WTC11 (cell line): ENCODE data around the gene SMAD5. TPM values are rescaled to one million over a fixed set of nuclear protein-coding genes. Genes with fewer than 3 reads are reported as not detected.

Experiments used
- ATAC-seq: fragments of 200-7000 bp; cut with Tn5 transposase; 2 replicates; pipeline ENCODE4 v1.10.0; 2021; ENCODE audit warnings: mild to moderate bottlenecking, moderate library complexity
- CTCF ChIA-PET: fragments of 300-600 bp; sonication (Branson Sonifier 250); formaldehyde crosslinking; loops from one replicate; lab custom pipeline; 2021; ENCODE audit warnings: antibody characterized with exemption; lab: Charles Lee
- POLR2A ChIA-PET: fragments of 350-600 bp; sonication (Branson Sonifier 250); formaldehyde crosslinking; loops from one replicate; lab custom pipeline; 2021; ENCODE audit warnings: antibody characterized with exemption; lab: Charles Lee
- DNase-seq: peaks from one replicate; pipeline ENCODE4 v3.0.0; 2021; ENCODE audit warnings: low spot score
- H3K27ac Mint-ChIP-seq: 2 replicates; pipeline ENCODE4 v1.8.0; 2021; ENCODE audit warnings: mixed read lengths
- H3K27me3 Mint-ChIP-seq: 2 replicates; pipeline ENCODE4 v1.8.0; 2021; ENCODE audit warnings: low read depth, mild to moderate bottlenecking, moderate library complexity, mixed read lengths
- H3K36me3 Mint-ChIP-seq: 2 replicates; pipeline ENCODE4 v1.8.0; 2021; ENCODE audit warnings: mixed read lengths
- H3K4me1 Mint-ChIP-seq: 2 replicates; pipeline ENCODE4 v1.8.0; 2022; ENCODE audit warnings: mixed read lengths
- H3K4me3 Mint-ChIP-seq: 2 replicates; pipeline ENCODE4 v1.8.0; 2021; ENCODE audit warnings: mild to moderate bottlenecking, moderate library complexity, mixed read lengths
- H3K9me3 Mint-ChIP-seq: 2 replicates; pipeline ENCODE4 v1.8.0; 2021; ENCODE audit warnings: mixed read lengths
- HMGA2 ChIP-seq: fragments of 250-450 bp; sonication (Bioruptor Pico); IDR thresholded peaks from 2 replicates; pipeline ENCODE4 v1.4.0; 2021; ENCODE audit warnings: mild to moderate bottlenecking, moderate library complexity
- IRF2 ChIP-seq: sonication (generic); formaldehyde crosslinking; IDR thresholded peaks from 2 replicates; pipeline ENCODE4 v1.8.0; 2022; ENCODE audit warnings: low read depth, missing genetic modification reagents, borderline replicate concordance
- JAZF1 ChIP-seq: fragments of 250-450 bp; sonication (Bioruptor Pico); IDR thresholded peaks from 2 replicates; pipeline ENCODE4 v1.9.0; 2021; ENCODE audit warnings: moderate library complexity, mild to moderate bottlenecking, inconsistent platforms
- NFYB ChIP-seq: sonication (generic); formaldehyde crosslinking; conservative IDR thresholded peaks from 2 replicates; pipeline ENCODE4 v1.8.0; 2022; ENCODE audit warnings: low read depth, missing genetic modification reagents
- TP53 ChIP-seq: sonication (generic); formaldehyde crosslinking; IDR thresholded peaks from 2 replicates; pipeline ENCODE4 v1.8.1; 2023; ENCODE audit warnings: mild to moderate bottlenecking, missing genetic modification reagents
- total RNA-seq: library from RNA; stranded (reverse); gene quantifications from 3 replicates; pipeline ENCODE4 v1.2.3, GENCODE V29; 2021
- TF ChIP-seq, protein P1 (sequence below): sonication (generic); formaldehyde crosslinking; IDR thresholded peaks from 2 replicates; pipeline ENCODE4 v1.8.1; 2022; ENCODE audit warnings: low read depth, mild to moderate bottlenecking, moderate library complexity, missing genetic modification reagents, borderline replicate concordance
- TF ChIP-seq, protein P2 (sequence below): sonication (generic); formaldehyde crosslinking; IDR thresholded peaks from 2 replicates; pipeline ENCODE4 v1.8.1; 2022; ENCODE audit warnings: mild to moderate bottlenecking, missing genetic modification reagents, moderate library complexity, borderline replicate concordance
- TF ChIP-seq, protein P3 (sequence below): sonication (generic); formaldehyde crosslinking; conservative IDR thresholded peaks from 2 replicates; pipeline ENCODE4 v1.8.1; 2023; ENCODE audit warnings: mild to moderate bottlenecking, low read depth, missing genetic modification reagents, moderate library complexity
- TF ChIP-seq, protein P4 (sequence below): sonication (generic); formaldehyde crosslinking; IDR thresholded peaks from 2 replicates; pipeline ENCODE4 v1.8.1; 2023; ENCODE audit warnings: mild to moderate bottlenecking, missing genetic modification reagents, moderate library complexity
- TF ChIP-seq, protein P5 (sequence below): sonication (generic); formaldehyde crosslinking; IDR thresholded peaks from 2 replicates; pipeline ENCODE4 v1.8.1; 2023; ENCODE audit warnings: mild to moderate bottlenecking, missing genetic modification reagents
- TF ChIP-seq, protein P6 (sequence below): sonication (generic); formaldehyde crosslinking; IDR thresholded peaks from 2 replicates; pipeline ENCODE4 v1.8.1; 2022; ENCODE audit warnings: low read depth, missing genetic modification reagents, borderline replicate concordance

The SMAD5 gene
- total RNA-seq, 1 experiment from 2014 or later, result 65.2 TPM

DNA sequence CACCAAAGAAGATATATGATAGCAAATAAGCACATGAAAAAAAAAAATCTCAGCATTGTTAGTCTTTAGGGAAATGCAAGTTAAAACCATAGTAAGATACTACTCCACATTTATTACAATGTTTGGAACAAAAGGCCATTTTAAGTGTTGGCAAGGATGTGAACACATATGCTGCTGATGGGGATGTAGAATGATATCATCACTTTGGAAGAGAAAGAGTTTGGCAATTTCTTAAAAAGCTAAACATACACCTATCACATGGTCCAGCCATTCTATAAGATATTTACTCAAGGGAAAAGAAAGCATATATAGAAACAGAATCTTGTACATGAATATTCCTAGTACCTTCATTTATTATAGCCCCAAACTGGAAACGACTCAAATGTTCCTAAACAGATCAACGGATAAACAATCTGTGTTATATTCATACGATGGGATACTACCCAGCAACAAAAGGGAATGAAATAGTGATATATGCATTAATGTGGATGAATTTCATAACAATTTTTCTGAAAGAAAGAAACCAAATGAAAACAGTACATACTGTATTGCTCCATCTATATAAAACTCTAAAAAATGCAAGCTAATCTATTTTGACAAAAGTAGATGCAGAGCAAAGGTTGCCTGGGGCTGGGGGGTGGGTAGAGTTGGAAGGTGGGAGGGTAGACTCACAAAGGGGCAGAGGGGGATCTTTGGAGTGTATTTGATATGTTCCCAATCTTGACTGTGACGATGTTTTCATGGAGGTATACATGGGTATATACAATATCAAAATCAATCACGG lies 45.7 kb upstream of the SMAD5 start:
- no peaks in the 10 kb centered on the region for H3K36me3 Mint-ChIP-seq
- no peak overlapping the region for H3K4me3 Mint-ChIP-seq
- POLR2A ChIA-PET, result no interaction called here
- no peaks in the 10 kb centered on the region; the same call in 1 of the 2 replicates for H3K27me3 Mint-ChIP-seq
- no peak overlapping the region for H3K27ac Mint-ChIP-seq
- TF ChIP-seq, protein P1, sequence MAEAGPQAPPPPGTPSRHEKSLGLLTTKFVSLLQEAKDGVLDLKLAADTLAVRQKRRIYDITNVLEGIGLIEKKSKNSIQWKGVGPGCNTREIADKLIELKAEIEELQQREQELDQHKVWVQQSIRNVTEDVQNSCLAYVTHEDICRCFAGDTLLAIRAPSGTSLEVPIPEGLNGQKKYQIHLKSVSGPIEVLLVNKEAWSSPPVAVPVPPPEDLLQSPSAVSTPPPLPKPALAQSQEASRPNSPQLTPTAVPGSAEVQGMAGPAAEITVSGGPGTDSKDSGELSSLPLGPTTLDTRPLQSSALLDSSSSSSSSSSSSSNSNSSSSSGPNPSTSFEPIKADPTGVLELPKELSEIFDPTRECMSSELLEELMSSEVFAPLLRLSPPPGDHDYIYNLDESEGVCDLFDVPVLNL (CRISPR knock-in tag), result no peak
- ATAC-seq, result no peak
- DNase-seq, result no peak
- no peaks in the 10 kb centered on the region for H3K9me3 Mint-ChIP-seq
- CTCF ChIA-PET, result interaction anchor here (0.6 kb wide), 1 partner anchor 46 kb away, joined by 3 read pairs; no protein-coding TSS in a partner anchor
- no peaks in the 10 kb centered on the region; the same call in 1 of the 2 replicates for H3K4me1 Mint-ChIP-seq

DNA sequence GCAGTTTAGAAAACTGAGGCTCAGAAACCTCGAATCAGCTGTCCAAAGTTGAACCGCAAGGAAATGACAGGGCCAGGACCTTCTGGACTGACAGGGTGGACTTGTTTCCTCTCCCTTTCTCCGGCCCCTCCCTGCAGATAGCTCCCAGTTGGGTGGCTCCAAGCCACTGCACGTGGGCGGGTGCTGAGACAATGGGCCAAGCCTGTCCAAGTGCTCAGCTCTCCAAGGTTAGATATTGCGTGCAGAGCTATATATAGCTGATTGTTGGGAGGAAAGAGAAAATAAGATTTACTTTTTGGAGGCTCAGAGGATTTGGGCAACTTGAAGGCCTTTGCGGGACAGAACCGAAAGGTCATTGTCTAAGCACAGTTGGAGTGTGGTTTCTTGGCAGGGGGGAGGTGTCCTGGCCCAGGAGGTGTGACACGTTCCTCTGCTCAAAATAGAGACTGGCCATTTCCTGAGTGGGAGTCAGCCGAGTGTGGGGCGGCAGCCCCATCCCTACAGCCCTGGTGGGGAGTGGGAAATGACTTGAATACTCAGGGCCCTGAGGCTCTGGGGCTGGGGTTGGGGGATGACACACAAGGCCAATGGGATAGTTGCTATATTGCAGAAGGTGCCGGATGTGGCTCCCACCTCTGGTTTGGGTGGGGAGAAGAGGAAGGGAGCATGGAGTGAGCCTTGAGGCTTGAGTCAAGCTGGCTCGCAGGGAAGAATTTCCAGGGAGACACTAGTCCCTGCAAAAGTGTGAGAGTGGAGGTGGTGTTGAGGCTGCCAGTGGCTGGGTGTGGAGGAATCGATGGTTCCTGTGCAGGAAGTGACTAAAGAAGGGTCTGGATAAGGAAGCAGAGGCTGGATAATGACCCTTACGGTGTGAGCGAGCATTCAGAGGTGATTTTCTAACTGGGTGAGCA lies 44.4 kb upstream of the SMAD5 start:
- ChIA-PET POLR2A (no interaction called here), CTCF (no interaction called here)
- Mint-ChIP-seq H3K4me3 (no peak overlapping the region), H3K4me1 (no peaks in the 10 kb centered on the region; the same call in 1 of the 2 replicates), H3K27me3 (no peaks in the 10 kb centered on the region; the same call in 1 of the 2 replicates), H3K27ac (no peak overlapping the region), H3K36me3 (no peaks in the 10 kb centered on the region), H3K9me3 (no peaks in the 10 kb centered on the region)
- DNase-seq, result no peak
- ATAC-seq, result no peak
- TF ChIP-seq, protein P2, sequence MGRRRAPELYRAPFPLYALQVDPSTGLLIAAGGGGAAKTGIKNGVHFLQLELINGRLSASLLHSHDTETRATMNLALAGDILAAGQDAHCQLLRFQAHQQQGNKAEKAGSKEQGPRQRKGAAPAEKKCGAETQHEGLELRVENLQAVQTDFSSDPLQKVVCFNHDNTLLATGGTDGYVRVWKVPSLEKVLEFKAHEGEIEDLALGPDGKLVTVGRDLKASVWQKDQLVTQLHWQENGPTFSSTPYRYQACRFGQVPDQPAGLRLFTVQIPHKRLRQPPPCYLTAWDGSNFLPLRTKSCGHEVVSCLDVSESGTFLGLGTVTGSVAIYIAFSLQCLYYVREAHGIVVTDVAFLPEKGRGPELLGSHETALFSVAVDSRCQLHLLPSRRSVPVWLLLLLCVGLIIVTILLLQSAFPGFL (CRISPR knock-in tag), result no peak
- TF ChIP-seq JAZF1 (CRISPR knock-in tag) (no peak), HMGA2 (CRISPR knock-in tag) (no peak), NFYB (CRISPR knock-in tag) (no peak), TP53 (CRISPR knock-in tag) (no peak), IRF2 (no peak)
- TF ChIP-seq, protein P3, sequence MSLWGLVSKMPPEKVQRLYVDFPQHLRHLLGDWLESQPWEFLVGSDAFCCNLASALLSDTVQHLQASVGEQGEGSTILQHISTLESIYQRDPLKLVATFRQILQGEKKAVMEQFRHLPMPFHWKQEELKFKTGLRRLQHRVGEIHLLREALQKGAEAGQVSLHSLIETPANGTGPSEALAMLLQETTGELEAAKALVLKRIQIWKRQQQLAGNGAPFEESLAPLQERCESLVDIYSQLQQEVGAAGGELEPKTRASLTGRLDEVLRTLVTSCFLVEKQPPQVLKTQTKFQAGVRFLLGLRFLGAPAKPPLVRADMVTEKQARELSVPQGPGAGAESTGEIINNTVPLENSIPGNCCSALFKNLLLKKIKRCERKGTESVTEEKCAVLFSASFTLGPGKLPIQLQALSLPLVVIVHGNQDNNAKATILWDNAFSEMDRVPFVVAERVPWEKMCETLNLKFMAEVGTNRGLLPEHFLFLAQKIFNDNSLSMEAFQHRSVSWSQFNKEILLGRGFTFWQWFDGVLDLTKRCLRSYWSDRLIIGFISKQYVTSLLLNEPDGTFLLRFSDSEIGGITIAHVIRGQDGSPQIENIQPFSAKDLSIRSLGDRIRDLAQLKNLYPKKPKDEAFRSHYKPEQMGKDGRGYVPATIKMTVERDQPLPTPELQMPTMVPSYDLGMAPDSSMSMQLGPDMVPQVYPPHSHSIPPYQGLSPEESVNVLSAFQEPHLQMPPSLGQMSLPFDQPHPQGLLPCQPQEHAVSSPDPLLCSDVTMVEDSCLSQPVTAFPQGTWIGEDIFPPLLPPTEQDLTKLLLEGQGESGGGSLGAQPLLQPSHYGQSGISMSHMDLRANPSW (CRISPR knock-in tag), result no peak
- TF ChIP-seq, protein P4, sequence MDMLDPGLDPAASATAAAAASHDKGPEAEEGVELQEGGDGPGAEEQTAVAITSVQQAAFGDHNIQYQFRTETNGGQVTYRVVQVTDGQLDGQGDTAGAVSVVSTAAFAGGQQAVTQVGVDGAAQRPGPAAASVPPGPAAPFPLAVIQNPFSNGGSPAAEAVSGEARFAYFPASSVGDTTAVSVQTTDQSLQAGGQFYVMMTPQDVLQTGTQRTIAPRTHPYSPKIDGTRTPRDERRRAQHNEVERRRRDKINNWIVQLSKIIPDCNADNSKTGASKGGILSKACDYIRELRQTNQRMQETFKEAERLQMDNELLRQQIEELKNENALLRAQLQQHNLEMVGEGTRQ (CRISPR knock-in tag), result no peak
- TF ChIP-seq, protein P5, sequence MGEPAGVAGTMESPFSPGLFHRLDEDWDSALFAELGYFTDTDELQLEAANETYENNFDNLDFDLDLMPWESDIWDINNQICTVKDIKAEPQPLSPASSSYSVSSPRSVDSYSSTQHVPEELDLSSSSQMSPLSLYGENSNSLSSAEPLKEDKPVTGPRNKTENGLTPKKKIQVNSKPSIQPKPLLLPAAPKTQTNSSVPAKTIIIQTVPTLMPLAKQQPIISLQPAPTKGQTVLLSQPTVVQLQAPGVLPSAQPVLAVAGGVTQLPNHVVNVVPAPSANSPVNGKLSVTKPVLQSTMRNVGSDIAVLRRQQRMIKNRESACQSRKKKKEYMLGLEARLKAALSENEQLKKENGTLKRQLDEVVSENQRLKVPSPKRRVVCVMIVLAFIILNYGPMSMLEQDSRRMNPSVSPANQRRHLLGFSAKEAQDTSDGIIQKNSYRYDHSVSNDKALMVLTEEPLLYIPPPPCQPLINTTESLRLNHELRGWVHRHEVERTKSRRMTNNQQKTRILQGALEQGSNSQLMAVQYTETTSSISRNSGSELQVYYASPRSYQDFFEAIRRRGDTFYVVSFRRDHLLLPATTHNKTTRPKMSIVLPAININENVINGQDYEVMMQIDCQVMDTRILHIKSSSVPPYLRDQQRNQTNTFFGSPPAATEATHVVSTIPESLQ (CRISPR knock-in tag), result no peak
- TF ChIP-seq, protein P6, sequence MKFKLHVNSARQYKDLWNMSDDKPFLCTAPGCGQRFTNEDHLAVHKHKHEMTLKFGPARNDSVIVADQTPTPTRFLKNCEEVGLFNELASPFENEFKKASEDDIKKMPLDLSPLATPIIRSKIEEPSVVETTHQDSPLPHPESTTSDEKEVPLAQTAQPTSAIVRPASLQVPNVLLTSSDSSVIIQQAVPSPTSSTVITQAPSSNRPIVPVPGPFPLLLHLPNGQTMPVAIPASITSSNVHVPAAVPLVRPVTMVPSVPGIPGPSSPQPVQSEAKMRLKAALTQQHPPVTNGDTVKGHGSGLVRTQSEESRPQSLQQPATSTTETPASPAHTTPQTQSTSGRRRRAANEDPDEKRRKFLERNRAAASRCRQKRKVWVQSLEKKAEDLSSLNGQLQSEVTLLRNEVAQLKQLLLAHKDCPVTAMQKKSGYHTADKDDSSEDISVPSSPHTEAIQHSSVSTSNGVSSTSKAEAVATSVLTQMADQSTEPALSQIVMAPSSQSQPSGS (CRISPR knock-in tag), result no peak
